Activated CD4-positive, alpha-beta T cell treated with anti-CD3 and anti-CD28 coated beads, Interleukin-2, amount 50 U/mL, for 24 hours (primary cell): Measurements from ENCODE around the gene WNT3A.
"Not testable (repeated sequence)": the region's sequence is repeated elsewhere in the genome, so short reads cannot be mapped to it uniquely, and the experiment has no call there.

Experiments
- DNase-seq, 2 donors: peaks; one replicate each; pipeline ENCODE4 v3.0.0-alpha.2; 2020; ENCODE audit warnings: low read depth in 1 of 2, low spot score in 1 of 2

The WNT3A gene

GRCh38 chr1:228011721-228012311, 5.0 kb downstream of the WNT3A start:
- DNase-seq: no peak

GRCh38 chr1:228012555-228012954, 5.8 kb downstream of the WNT3A start:
- DNase-seq: no peak

- DNase-seq: no peak
These were observed 6.5 kb downstream of the WNT3A start for GRCh38 chr1:228013131-228013934.

GRCh38 chr1:228013935-228014930, 7.4 kb downstream of the WNT3A start:
- DNase-seq: no peak

GRCh38 chr1:228015276-228016180, 8.7 kb downstream of the WNT3A start:
- no peak for DNase-seq

- DNase-seq: no peak
These were observed 9.3 kb downstream of the WNT3A start for GRCh38 chr1:228016181-228016510.

GRCh38 chr1:228016653-228017355, 10.0 kb downstream of the WNT3A start:
- no peak for DNase-seq

- no peak for DNase-seq
These were observed 10.7 kb downstream of the WNT3A start for GRCh38 chr1:228017356-228018124.

GRCh38 chr1:228018125-228018398, 11.3 kb downstream of the WNT3A start:
- DNase-seq: no peak

GRCh38 chr1:228018961-228019721, 12.3 kb downstream of the WNT3A start:
- no peak for DNase-seq

GRCh38 chr1:228019722-228020083, 12.9 kb downstream of the WNT3A start:
- DNase-seq: not testable (repeated sequence)

GRCh38 chr1:228020686-228021354, 14.0 kb downstream of the WNT3A start:
- no peak for DNase-seq

- DNase-seq: no peak
These were observed 14.7 kb downstream of the WNT3A start for GRCh38 chr1:228021355-228022030.

- DNase-seq: no peak
These were observed 15.9 kb downstream of the WNT3A start for GRCh38 chr1:228022571-228023293.

- no peak for DNase-seq
These were observed 16.5 kb downstream of the WNT3A start for GRCh38 chr1:228023294-228023639.

GRCh38 chr1:228029281-228029680, 22.5 kb downstream of the WNT3A start:
- no peak for DNase-seq
